PC-9 (cell line): ENCODE measurements around the gene FAM219A. TPM values are rescaled to one million over a fixed set of nuclear protein-coding genes. Genes with fewer than 3 reads are reported as not detected.

Experiments used
- BruUV-seq: library from RNA; stranded (reverse); fragments of 400-500 nt; replicated peaks from 2 replicates; lab custom pipeline; 2021; lab: Mats Ljungman, UMichigan
- CTCF ChIA-PET: fragments of 300-600 bp; sonication (Branson Sonifier 250); formaldehyde crosslinking; loops from one replicate; lab custom pipeline; 2022; ENCODE audit warnings: antibody characterized with exemption; lab: Charles Lee
- POLR2A ChIA-PET: fragments of 300-600 bp; sonication (Branson Sonifier 250); formaldehyde crosslinking; loops from one replicate; lab custom pipeline; 2022; ENCODE audit warnings: antibody characterized with exemption; ENCODE audit not compliant: unreplicated experiment; lab: Charles Lee
- DNase-seq, 2 experiments: peaks; one replicate each; pipeline versions ENCODE4 v3.0.0 to v3.0.0-alpha.2; 2015 to 2022; ENCODE audit warnings: mixed read lengths in 1 of 2
- H2AFZ ChIP-seq: fragments of 200-600 bp; sonication (generic); 2 replicates; pipeline ENCODE4 v1.8.1; 2017; ENCODE audit warnings: antibody characterized with exemption
- H3F3A ChIP-seq: fragments of 200-600 bp; sonication (generic); 2 replicates; pipeline ENCODE4 v1.8.1; 2017; ENCODE audit warnings: antibody characterized with exemption, mild to moderate bottlenecking, low read depth; ENCODE audit not compliant: insufficient read depth
- H3K27ac ChIP-seq: fragments of 200-600 bp; sonication (generic); 2 replicates; pipeline ENCODE4 v1.6.1; 2016; ENCODE audit warnings: mixed run types
- H3K27me3 ChIP-seq: fragments of 200-600 bp; sonication (generic); 2 replicates; pipeline ENCODE4 v1.6.1; 2016; ENCODE audit warnings: low read depth, mixed run types; ENCODE audit not compliant: insufficient read depth
- H3K36me3 ChIP-seq: fragments of 200-600 bp; sonication (generic); 2 replicates; pipeline ENCODE4 v1.6.1; 2016; ENCODE audit warnings: low read depth, mixed run types
- H3K4me1 ChIP-seq: fragments of 200-600 bp; sonication (generic); replicated peaks from 2 replicates; pipeline ENCODE4 v1.6.1; 2016; ENCODE audit warnings: mixed run types; ENCODE audit not compliant: insufficient read depth
- H3K4me2 ChIP-seq: fragments of 200-600 bp; sonication (generic); 2 replicates; pipeline ENCODE4 v1.6.1; 2017; ENCODE audit warnings: mixed run types
- H3K4me3 ChIP-seq: fragments of 200-600 bp; sonication (generic); 2 replicates; pipeline ENCODE4 v1.6.1; 2016; ENCODE audit warnings: mixed run types
- H3K79me2 ChIP-seq: fragments of 200-600 bp; sonication (generic); 2 replicates; pipeline ENCODE4 v1.6.1; 2017; ENCODE audit warnings: low read depth, mixed run types
- H3K9me2 ChIP-seq: fragments of 200-600 bp; sonication (generic); 2 replicates; pipeline ENCODE4 v1.8.1; 2017; ENCODE audit warnings: mild to moderate bottlenecking; ENCODE audit not compliant: insufficient read depth
- H3K9me3 ChIP-seq: fragments of 200-600 bp; sonication (generic); 2 replicates; pipeline ENCODE4 v1.8.1; 2016; ENCODE audit warnings: low read depth; ENCODE audit not compliant: insufficient read depth
- H4K20me1 ChIP-seq: fragments of 200-600 bp; sonication (generic); 2 replicates; pipeline ENCODE4 v1.8.1; 2017; ENCODE audit not compliant: insufficient read depth
- CTCF ChIP-seq: fragments of 200-600 bp; sonication (generic); conservative IDR thresholded peaks from 2 replicates; pipeline ENCODE4 v1.6.1; 2017; ENCODE audit warnings: mixed run types, antibody characterized with exemption, mild to moderate bottlenecking, moderate library complexity
- EZH2 ChIP-seq: fragments of 200-600 bp; sonication (generic); IDR thresholded peaks from 2 replicates; pipeline ENCODE4 v1.8.0; 2017; ENCODE audit warnings: antibody characterized with exemption, low read depth
- intact Hi-C: fragments of 100-400 bp; cut with micrococcal nuclease; formaldehyde crosslinking; loops from one replicate; pipeline ENCODE4 v1.10.0; 2022; ENCODE audit not compliant: unreplicated experiment
- total RNA-seq: library from RNA; stranded (reverse); gene quantifications from 2 replicates; pipeline ENCODE4 v1.2.3, GENCODE V29; 2021

FAM219A gene
- total RNA-seq, 1 experiment from 2014 or later: 15.6 TPM

- Histone ChIP-seq H3K4me2 (no peak overlapping the region), H3K79me2 (no peaks in the 10 kb centered on the region), H3K9me3 (no peaks in the 10 kb centered on the region), H3K36me3 (no peaks in the 10 kb centered on the region), H3K4me3 (no peak overlapping the region), H3K27me3 (no peaks in the 10 kb centered on the region), H3K9me2 (no peaks in the 10 kb centered on the region), H2AFZ (no peak overlapping the region), H3K4me1 (no peaks in the 10 kb centered on the region), H4K20me1 (peaks cover 4% of the 10 kb centered on the region; the same call in 1 of the 2 replicates), H3F3A (no peaks in the 10 kb centered on the region), H3K27ac (no peak overlapping the region)
- ChIA-PET CTCF (no interaction called here), POLR2A (no interaction called here)
- DNase-seq: no peak
- no peak for TF ChIP-seq EZH2
- no peak for TF ChIP-seq CTCF
- BruUV-seq: no TSS peak
- intact Hi-C loops: no loop called here
Measured at GRCh38 chr9:34400275-34400674, 58.1 kb downstream of the FAM219A start.

GRCh38 chr9:34399729-34400128, 58.6 kb downstream of the FAM219A start:
- no peaks in the 10 kb centered on the region for H3K9me3 ChIP-seq
- no peaks in the 10 kb centered on the region for H3K4me1 ChIP-seq
- H3K27ac ChIP-seq: no peak overlapping the region
- H3K27me3 ChIP-seq: no peaks in the 10 kb centered on the region
- POLR2A ChIA-PET: no interaction called here
- 0 out of 2 replicates have a peak, but pooled peaks cover 4% of the 10 kb centered on the region for H4K20me1 ChIP-seq
- no peak overlapping the region for H3K4me3 ChIP-seq
- CTCF ChIA-PET: no interaction called here
- BruUV-seq: no TSS peak
- H3K79me2 ChIP-seq: no peaks in the 10 kb centered on the region
- no peak overlapping the region for H3K4me2 ChIP-seq
- H3K9me2 ChIP-seq: no peaks in the 10 kb centered on the region
- no peak overlapping the region for H2AFZ ChIP-seq
- H3F3A ChIP-seq: no peaks in the 10 kb centered on the region
- intact Hi-C loops: no loop called here
- no peak for DNase-seq
- H3K36me3 ChIP-seq: no peaks in the 10 kb centered on the region
- TF ChIP-seq CTCF (no peak), EZH2 (no peak)

- Histone ChIP-seq H3K27me3 (no peaks in the 10 kb centered on the region), H2AFZ (no peak overlapping the region), H3K36me3 (no peaks in the 10 kb centered on the region), H3K9me3 (no peaks in the 10 kb centered on the region), H4K20me1 (no peaks in the 10 kb centered on the region), H3K79me2 (no peaks in the 10 kb centered on the region), H3K4me1 (no peaks in the 10 kb centered on the region), H3F3A (no peaks in the 10 kb centered on the region), H3K27ac (no peak overlapping the region), H3K9me2 (no peaks in the 10 kb centered on the region), H3K4me2 (no peak overlapping the region), H3K4me3 (no peak overlapping the region)
- DNase-seq: no peak
- intact Hi-C loops: no loop called here
- no TSS peak for BruUV-seq
- POLR2A ChIA-PET: no interaction called here
- CTCF ChIA-PET: no interaction called here
- TF ChIP-seq EZH2 (no peak), CTCF (no peak)
Measured at GRCh38 chr9:34398875-34399274, 59.5 kb downstream of the FAM219A start.
